Activated CD4-positive, alpha-beta memory T cell treated with anti-CD3 and anti-CD28 coated beads for 36 hours (primary cell): ENCODE data around the gene DHRS12. TPM values are rescaled to one million over a fixed set of nuclear protein-coding genes. Genes with fewer than 3 reads are reported as not detected.

Experiments
- CTCF ChIA-PET: fragments of 350-600 bp; sonication (Branson Sonifier 250); formaldehyde crosslinking; loops from one replicate; lab custom pipeline; 2021; ENCODE audit warnings: antibody characterized with exemption, inconsistent platforms; lab: Charles Lee
- POLR2A ChIA-PET: fragments of 350-600 bp; sonication (Branson Sonifier 250); formaldehyde crosslinking; loops from one replicate; lab custom pipeline; 2021; ENCODE audit warnings: antibody characterized with exemption; lab: Charles Lee
- DNase-seq: peaks from one replicate; pipeline ENCODE4 v3.0.0-alpha.2; 2020
- H3K27ac Mint-ChIP-seq: one replicate; pipeline ENCODE4 v1.8.0; 2021; ENCODE audit warnings: mixed read lengths
- H3K27me3 Mint-ChIP-seq: one replicate; pipeline ENCODE4 v1.8.0; 2021; ENCODE audit warnings: mixed read lengths
- H3K36me3 Mint-ChIP-seq: one replicate; pipeline ENCODE4 v1.8.0; 2021; ENCODE audit warnings: mixed read lengths
- H3K4me1 Mint-ChIP-seq: one replicate; pipeline ENCODE4 v1.8.0; 2021; ENCODE audit warnings: low read depth, mixed read lengths
- H3K4me3 Mint-ChIP-seq: one replicate; pipeline ENCODE4 v1.8.0; 2021; ENCODE audit warnings: mild to moderate bottlenecking, mixed read lengths
- H3K9me3 Mint-ChIP-seq: one replicate; pipeline ENCODE4 v1.8.0; 2021; ENCODE audit warnings: mixed read lengths
- intact Hi-C: fragments of 100-400 bp; cut with micrococcal nuclease; formaldehyde crosslinking; loops from one replicate; pipeline ENCODE4 v1.15.1; 2023
- total RNA-seq, 2 experiments: library from RNA; stranded (reverse); gene quantifications; one replicate each; pipeline ENCODE4 v1.2.3, GENCODE V29; 2021

Gene DHRS12
- total RNA-seq, 2 experiments from 2014 or later, result 6.7 to 7.0 TPM

DNA sequence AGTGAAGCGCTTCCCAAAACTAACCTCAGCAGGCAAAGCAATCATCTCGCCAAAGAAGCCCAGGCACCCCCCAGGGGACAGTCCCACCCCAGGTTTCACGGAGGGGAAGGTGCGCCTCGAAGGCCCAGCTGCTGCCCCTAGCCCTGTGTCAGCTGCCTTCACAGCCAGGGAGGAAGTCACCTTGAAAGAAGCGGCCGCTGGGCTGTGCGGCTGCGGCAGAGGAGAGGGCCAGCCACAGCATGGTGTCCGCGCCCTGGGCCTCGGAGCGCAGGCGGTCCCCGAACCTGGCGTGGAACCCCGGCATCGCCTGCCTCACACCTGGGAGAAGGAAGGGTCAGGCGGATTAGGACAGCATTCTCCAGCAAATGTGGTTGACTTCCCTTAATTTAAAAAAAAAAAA lies 35.0 kb downstream of the DHRS12 start:
- Mint-ChIP-seq H3K36me3 (peaks cover 2% of the 10 kb centered on the region), H3K27ac (no peak overlapping the region), H3K4me1 (peaks cover 22% of the 10 kb centered on the region), H3K4me3 (no peak overlapping the region), H3K9me3 (no peaks in the 10 kb centered on the region), H3K27me3 (no peaks in the 10 kb centered on the region)
- POLR2A ChIA-PET, result no interaction called here
- DNase-seq, result no peak
- intact Hi-C loops, result loop anchor here (10.0 kb wide), 1 partner anchor 154 kb away; no protein-coding TSS in a partner anchor
- CTCF ChIA-PET, result no interaction called here

DNA sequence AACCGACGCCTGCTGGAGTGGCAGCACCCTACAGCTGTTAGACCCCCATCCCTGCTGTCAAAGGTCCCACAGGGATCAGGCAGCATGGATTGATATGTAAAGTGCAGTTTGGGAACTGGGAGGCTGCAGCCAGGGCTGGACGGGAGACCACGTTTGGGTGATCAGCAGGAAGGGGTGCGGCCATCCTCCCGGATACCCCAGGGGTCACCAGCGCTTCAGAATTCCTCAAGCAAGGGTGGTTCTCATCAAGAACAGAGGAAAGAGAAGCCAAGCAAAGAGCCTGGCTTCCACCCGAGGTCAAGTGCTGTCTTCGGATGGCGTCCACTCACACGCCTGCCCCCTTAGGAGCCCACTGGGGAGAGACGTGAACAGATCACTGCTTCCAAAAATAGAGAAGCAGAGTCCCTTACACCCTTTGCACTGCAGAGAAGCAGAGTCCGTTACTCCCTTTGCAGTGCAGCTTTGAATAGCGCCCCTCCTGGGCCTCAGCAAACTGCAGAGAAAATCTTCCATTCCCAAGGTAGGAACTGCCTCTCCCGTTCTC lies 35.5 kb downstream of the DHRS12 start:
- intact Hi-C loops, result loop anchor here (10.0 kb wide), 1 partner anchor 154 kb away; no protein-coding TSS in a partner anchor
- peaks cover 26% of the 10 kb centered on the region for H3K4me1 Mint-ChIP-seq
- H3K9me3 Mint-ChIP-seq, result no peaks in the 10 kb centered on the region
- CTCF ChIA-PET, result interaction anchor here (2.4 kb wide), 1 partner anchor 29 kb away, joined by 6 read pairs; no protein-coding TSS in a partner anchor
- POLR2A ChIA-PET, result no interaction called here
- peaks cover 2% of the 10 kb centered on the region for H3K36me3 Mint-ChIP-seq
- no peak for DNase-seq
- no peak overlapping the region for H3K27ac Mint-ChIP-seq
- no peak overlapping the region for H3K4me3 Mint-ChIP-seq
- no peaks in the 10 kb centered on the region for H3K27me3 Mint-ChIP-seq

DNA sequence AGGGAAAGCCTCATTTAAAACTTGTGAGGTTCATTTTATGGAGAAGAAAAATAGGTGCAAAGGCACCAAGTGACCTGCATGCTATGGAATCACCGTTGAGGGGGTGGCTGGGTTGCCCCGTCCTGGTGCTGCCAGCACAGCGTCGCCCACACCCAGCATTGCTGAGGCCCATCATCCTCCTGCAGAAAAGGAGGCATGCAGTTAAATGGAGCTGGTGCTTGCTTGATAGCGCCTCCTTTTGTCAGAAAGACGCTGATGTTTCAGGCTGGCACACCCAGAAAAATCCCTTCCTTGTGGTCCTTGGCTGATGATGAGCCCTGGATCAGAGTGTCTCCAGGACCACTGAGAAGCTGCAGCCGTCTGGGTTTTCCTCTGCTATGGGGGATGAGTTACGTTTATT lies 36.9 kb downstream of the DHRS12 start:
- Mint-ChIP-seq H3K27me3 (no peaks in the 10 kb centered on the region), H3K9me3 (no peaks in the 10 kb centered on the region), H3K4me1 (peaks cover 39% of the 10 kb centered on the region), H3K27ac (no peak overlapping the region), H3K36me3 (peaks cover 2% of the 10 kb centered on the region), H3K4me3 (no peak overlapping the region)
- ChIA-PET POLR2A (no interaction called here), CTCF (interaction anchor here (1.0 to 2.4 kb wide), 2 partner anchors 30 to 314 kb away, joined by 3 to 6 read pairs; no protein-coding TSS in a partner anchor)
- DNase-seq, result peak; percentile 23
- intact Hi-C loops, result loop anchor here (10.0 kb wide), 1 partner anchor 152 kb away; no protein-coding TSS in a partner anchor

DNA sequence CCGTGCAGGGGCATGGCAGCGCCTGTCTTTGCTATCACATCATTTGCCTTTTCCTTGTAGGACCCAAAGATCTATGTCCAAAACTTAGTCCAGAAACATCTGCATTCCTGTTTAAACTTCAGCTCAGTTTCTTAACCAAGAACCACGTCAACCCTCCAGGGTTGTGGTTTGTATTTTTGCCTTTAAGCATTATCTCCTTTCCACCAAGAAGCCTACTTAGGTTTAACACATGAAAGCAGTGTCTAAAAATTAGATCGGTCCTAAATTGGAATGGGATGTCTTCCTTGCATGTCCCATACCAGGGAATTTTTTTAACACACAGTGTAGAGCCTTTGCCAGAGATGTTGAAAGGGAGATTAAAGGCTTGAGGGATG lies 38.8 kb downstream of the DHRS12 start:
- ChIA-PET CTCF (interaction anchor here (1.2 to 2.3 kb wide), 3 partner anchors 25 to 479 kb away, joined by 3 to 10 read pairs (median 3); no protein-coding TSS in a partner anchor), POLR2A (interaction anchor here (1.3 to 1.8 kb wide), 6 partner anchors 36 to 322 kb away, joined by 3 to 14 read pairs (median 4); partner anchors contain the start of gene INTS6)
- peaks cover 42% of the 10 kb centered on the region for H3K4me1 Mint-ChIP-seq
- peak overlapping the region; percentile 77 for H3K4me3 Mint-ChIP-seq
- H3K9me3 Mint-ChIP-seq, result no peaks in the 10 kb centered on the region
- H3K27ac Mint-ChIP-seq, result peak overlapping the region; percentile 95
- peaks cover 4% of the 10 kb centered on the region for H3K36me3 Mint-ChIP-seq
- DNase-seq, result no peak
- intact Hi-C loops, result loop anchor here (2.0 to 10.0 kb wide), 3 partner anchors 28 to 150 kb away; no protein-coding TSS in a partner anchor
- H3K27me3 Mint-ChIP-seq, result no peaks in the 10 kb centered on the region

DNA sequence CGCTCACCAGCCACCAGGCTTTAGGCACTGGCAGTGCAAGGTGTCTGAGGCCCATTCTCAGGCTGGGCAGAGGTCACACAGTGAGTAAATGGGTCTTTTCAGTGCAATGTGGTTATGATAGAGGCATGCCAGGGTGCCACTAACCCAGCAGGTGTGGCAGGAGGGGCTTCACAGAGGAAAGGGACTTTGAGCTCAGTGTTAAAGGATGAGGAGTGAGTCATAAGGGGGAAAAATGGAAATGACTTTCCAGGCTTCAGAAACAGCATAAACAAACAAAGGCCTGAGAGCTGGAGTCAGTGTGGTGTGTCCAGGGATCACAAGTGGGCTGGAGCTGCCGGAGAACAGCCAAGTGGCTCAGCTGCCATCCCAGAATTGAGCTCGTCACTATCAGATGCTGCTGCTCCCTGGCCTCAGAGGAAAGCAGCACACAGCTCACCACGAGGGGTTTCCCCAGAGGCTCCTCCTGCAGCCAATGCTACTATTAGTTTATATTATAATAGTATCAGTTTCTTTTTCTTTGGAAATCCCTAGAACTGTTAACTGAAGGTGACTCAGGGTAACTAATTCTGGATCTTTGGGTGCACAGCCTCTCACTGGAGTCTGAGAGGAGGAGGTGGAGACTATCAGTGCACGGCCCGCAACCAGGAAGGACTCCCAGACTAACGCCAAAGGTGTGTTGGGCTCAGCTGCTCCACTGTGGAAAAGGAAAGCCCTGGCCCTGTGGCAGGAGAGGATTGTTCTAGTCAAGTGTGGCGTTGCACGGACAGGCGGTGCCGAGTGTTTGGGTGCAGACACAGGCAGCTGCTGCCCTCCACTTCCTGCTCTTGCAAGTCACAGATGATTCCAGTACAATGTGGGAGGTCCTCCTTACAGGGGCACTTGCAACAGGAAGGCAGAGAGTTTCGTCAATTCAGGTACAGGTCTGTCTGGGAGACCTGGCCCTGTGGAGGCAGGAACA lies 39.5 kb downstream of the DHRS12 start:
- POLR2A ChIA-PET, result interaction anchor here (1.3 to 1.8 kb wide), 7 partner anchors 36 to 321 kb away, joined by 3 to 14 read pairs (median 5); partner anchors contain the start of gene INTS6

DNA sequence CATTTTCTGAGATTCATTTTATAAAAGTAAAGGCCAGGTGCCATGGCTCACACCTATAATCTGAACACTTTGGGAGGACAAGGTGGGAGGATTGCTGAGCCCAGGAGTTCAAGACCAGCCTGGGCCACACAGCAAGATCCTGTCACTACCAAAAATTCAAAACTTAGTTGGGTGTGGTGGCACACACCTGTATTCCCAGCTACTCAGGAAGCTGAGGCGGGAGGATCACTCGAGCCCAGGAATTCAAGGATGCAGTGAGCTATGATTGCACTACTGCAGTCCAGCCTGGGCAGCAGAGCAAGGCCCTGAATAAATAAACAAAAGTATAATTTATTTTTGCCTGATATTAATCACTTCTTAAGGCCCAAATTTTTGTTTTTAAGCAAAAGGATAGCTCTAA lies 40.5 kb downstream of the DHRS12 start:
- intact Hi-C loops, result loop anchor here (10.0 kb wide), 1 partner anchor 149 kb away; no protein-coding TSS in a partner anchor
- ChIA-PET CTCF (interaction anchor here (1.1 kb wide), 2 partner anchors 177 to 314 kb away, joined by 3 to 6 read pairs; no protein-coding TSS in a partner anchor), POLR2A (interaction anchor here (1.4 to 1.5 kb wide), 3 partner anchors 37 to 320 kb away, joined by 4 to 7 read pairs (median 5); no protein-coding TSS in a partner anchor)
- H3K4me1 Mint-ChIP-seq, result peaks cover 42% of the 10 kb centered on the region
- H3K9me3 Mint-ChIP-seq, result no peaks in the 10 kb centered on the region
- no peak for DNase-seq
- H3K27me3 Mint-ChIP-seq, result no peaks in the 10 kb centered on the region
- no peak overlapping the region for H3K4me3 Mint-ChIP-seq
- H3K36me3 Mint-ChIP-seq, result peaks cover 8% of the 10 kb centered on the region
- peak overlapping the region; percentile 4 for H3K27ac Mint-ChIP-seq

More for the DNA sequence above, 39.5 kb downstream of the DHRS12 start:
- Mint-ChIP-seq H3K27ac (peak overlapping the region; percentile 95), H3K4me3 (peak overlapping the region; percentile 77), H3K27me3 (no peaks in the 10 kb centered on the region), H3K36me3 (peaks cover 8% of the 10 kb centered on the region), H3K9me3 (no peaks in the 10 kb centered on the region), H3K4me1 (peaks cover 42% of the 10 kb centered on the region)
- DNase-seq, result peak; percentile 81
- CTCF ChIA-PET, result interaction anchor here (0.8 to 2.3 kb wide), 6 partner anchors 25 to 478 kb away, joined by 3 to 10 read pairs (median 3); no protein-coding TSS in a partner anchor
- intact Hi-C loops, result loop anchor here (1.0 to 10.0 kb wide), 6 partner anchors 28 to 311 kb away; partner anchors contain the start of gene INTS6

DNA sequence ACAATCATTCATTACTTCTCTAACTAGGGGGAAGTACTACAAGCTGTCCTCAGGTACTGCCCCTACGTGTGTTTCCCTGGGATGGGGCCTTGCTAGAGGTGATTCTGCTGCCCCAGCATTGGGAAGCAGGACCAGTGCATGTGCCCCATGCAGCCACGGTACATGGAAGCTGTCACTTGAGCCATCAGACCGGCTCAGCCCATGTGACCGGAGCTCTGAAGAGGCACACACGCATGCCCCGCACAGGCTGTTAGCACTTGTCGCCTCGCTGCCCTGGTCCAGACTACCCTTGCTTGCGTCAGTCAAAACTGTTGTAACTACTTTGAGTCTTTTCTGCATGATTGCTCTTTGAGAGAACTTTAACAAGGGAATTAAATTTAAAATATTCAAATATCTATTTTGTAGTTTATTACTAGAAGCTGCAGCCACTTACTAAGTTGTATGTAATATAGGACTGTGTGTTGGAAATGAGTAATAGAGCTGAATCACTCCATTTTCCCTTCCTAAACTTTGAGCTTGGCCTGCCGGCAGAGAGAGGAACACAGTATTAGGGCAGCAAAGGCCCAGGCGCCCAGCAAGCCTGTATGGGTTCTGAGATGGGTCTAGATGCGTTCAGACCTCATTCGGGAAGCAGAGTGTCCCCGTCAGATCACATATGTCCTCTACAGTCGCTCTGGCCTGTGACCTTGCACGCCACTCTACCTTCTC lies 42.2 kb downstream of the DHRS12 start:
- CTCF ChIA-PET, result no interaction called here
- peak overlapping the region; percentile 1 for H3K27ac Mint-ChIP-seq
- DNase-seq, result no peak
- no peaks in the 10 kb centered on the region for H3K27me3 Mint-ChIP-seq
- peaks cover 8% of the 10 kb centered on the region for H3K36me3 Mint-ChIP-seq
- H3K9me3 Mint-ChIP-seq, result no peaks in the 10 kb centered on the region
- intact Hi-C loops, result loop anchor here (10.0 kb wide), 1 partner anchor 147 kb away; no protein-coding TSS in a partner anchor
- no peak overlapping the region for H3K4me3 Mint-ChIP-seq
- H3K4me1 Mint-ChIP-seq, result peaks cover 42% of the 10 kb centered on the region
- POLR2A ChIA-PET, result no interaction called here

DNA sequence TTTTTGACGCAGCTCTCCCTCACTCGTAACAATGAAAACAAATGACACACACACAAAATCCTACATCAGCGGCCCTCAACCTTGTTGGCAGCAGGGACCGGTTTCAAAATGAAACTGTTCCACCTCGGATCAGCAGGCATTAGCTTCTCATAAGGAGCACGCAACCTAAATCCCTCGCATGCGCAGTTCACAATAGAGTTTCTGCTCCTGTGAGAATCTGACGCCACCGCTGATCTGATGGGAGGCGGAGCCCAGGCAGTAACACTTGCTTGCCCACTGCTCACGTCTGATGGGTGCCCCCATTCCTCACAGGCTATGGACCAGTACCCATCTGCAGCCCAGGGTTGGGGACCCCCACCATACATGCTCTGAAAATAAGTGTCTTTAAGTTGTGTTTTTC lies 43.4 kb downstream of the DHRS12 start:
- no peaks in the 10 kb centered on the region for H3K9me3 Mint-ChIP-seq
- H3K4me3 Mint-ChIP-seq, result no peak overlapping the region
- CTCF ChIA-PET, result interaction anchor here (0.7 kb wide), 1 partner anchor 194 kb away, joined by 4 read pairs; no protein-coding TSS in a partner anchor
- no peak for DNase-seq
- intact Hi-C loops, result loop anchor here (10.0 kb wide), 1 partner anchor 146 kb away; no protein-coding TSS in a partner anchor
- no peaks in the 10 kb centered on the region for H3K27me3 Mint-ChIP-seq
- H3K4me1 Mint-ChIP-seq, result peaks cover 35% of the 10 kb centered on the region
- no peak overlapping the region for H3K27ac Mint-ChIP-seq
- POLR2A ChIA-PET, result no interaction called here
- peaks cover 10% of the 10 kb centered on the region for H3K36me3 Mint-ChIP-seq

DNA sequence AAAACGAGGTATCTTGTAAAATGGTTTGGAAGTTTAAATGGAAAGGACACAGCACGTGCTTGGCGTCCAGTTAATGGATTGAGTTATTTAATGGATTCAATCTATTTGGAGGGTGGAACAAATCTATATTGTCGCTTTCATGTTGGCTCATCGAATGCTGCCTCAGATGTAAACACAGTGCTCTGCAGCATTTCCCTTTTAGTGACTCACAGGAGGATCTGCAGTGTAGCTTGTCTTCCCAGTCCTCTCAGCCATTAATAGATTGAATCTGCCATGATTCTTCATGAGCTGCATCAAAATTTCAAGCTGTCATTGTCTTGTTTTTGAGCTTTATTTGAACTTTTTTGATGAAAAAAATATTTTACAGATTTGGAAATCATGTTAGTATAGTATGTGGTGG lies 44.7 kb downstream of the DHRS12 start:
- Mint-ChIP-seq H3K4me3 (no peak overlapping the region), H3K27me3 (no peaks in the 10 kb centered on the region), H3K27ac (no peak overlapping the region), H3K4me1 (peaks cover 22% of the 10 kb centered on the region), H3K9me3 (no peaks in the 10 kb centered on the region), H3K36me3 (peaks cover 10% of the 10 kb centered on the region)
- no peak for DNase-seq
- CTCF ChIA-PET, result no interaction called here
- POLR2A ChIA-PET, result no interaction called here
- intact Hi-C loops, result no loop called here

DNA sequence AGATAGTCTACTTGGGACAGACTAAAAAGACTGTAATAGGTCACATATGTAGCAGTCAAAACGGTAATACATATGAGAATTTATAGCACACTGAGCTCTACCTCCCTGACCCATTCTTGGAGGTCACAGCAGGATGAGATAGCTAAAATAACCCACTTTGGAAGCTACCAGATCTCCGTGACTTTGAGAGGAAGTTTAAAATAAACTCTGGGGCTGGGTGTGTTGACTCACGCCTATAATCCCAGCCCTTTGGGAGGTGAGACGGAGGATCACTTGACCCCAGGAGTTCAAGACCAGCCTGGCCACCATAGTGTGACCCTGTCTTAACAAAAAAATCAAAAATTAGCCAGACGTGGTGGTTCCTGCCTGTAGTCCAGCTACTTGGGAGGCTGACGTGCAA lies 45.3 kb downstream of the DHRS12 start:
- ChIA-PET POLR2A (interaction anchor here (0.7 kb wide), 1 partner anchor 243 kb away, joined by 6 read pairs; no protein-coding TSS in a partner anchor), CTCF (no interaction called here)
- no peaks in the 10 kb centered on the region for H3K27me3 Mint-ChIP-seq
- no peak overlapping the region for H3K27ac Mint-ChIP-seq
- H3K4me1 Mint-ChIP-seq, result peaks cover 17% of the 10 kb centered on the region
- H3K9me3 Mint-ChIP-seq, result no peaks in the 10 kb centered on the region
- intact Hi-C loops, result no loop called here
- no peak overlapping the region for H3K4me3 Mint-ChIP-seq
- H3K36me3 Mint-ChIP-seq, result peaks cover 10% of the 10 kb centered on the region
- DNase-seq, result no peak

DNA sequence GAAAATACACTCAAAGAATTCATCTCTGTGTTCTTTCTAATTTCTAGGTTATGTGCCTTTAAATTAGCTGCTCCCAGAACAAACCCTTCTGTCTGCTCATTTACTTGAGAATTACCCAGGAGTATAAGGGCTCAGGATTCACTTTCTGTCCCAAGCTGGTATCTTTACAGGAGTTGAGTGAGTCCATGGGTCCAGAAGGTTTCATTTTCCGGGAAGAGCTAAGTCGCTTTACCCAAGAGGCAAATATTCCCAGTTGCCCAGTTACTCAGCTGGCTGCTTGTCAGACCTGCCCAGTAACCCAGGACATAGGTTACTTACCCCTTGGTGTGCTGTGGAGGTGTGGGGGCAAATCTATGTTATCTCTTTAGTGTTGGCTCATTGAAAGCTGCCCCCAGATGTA lies 47.3 kb downstream of the DHRS12 start:
- CTCF ChIA-PET, result interaction anchor here (1.7 kb wide), 1 partner anchor 40 kb away, joined by 7 read pairs; no protein-coding TSS in a partner anchor
- no peak for DNase-seq
- POLR2A ChIA-PET, result no interaction called here
- Mint-ChIP-seq H3K27me3 (no peaks in the 10 kb centered on the region), H3K27ac (no peak overlapping the region), H3K36me3 (peaks cover 15% of the 10 kb centered on the region), H3K9me3 (no peaks in the 10 kb centered on the region), H3K4me1 (no peaks in the 10 kb centered on the region), H3K4me3 (no peak overlapping the region)
- intact Hi-C loops, result no loop called here
